Dendritic cell treated with granulocyte-macrophage colony-stimulating factor and Interleukin-4, amounts not matched to agents 40 ng/mL and 50 ng/mL, for 4 days (primary cell): Measurements from ENCODE around the gene COLGALT1.
"Not testable (repeated sequence)": the region's sequence is repeated elsewhere in the genome, so short reads cannot be mapped to it uniquely, and the experiment has no call there.

Experiments
- H3K27ac Mint-ChIP-seq: one replicate; pipeline ENCODE4 v1.8.0; 2022; ENCODE audit warnings: mild to moderate bottlenecking, mixed read lengths
- H3K27me3 Mint-ChIP-seq: one replicate; pipeline ENCODE4 v1.8.0; 2022; ENCODE audit warnings: mild to moderate bottlenecking, mixed read lengths
- H3K36me3 Mint-ChIP-seq: one replicate; pipeline ENCODE4 v1.8.0; 2022; ENCODE audit warnings: low read depth, mixed read lengths
- H3K4me1 Mint-ChIP-seq: one replicate; pipeline ENCODE4 v1.8.0; 2022; ENCODE audit warnings: low read depth, mixed read lengths
- H3K4me3 Mint-ChIP-seq: one replicate; pipeline ENCODE4 v1.8.0; 2022; ENCODE audit warnings: mild to moderate bottlenecking, moderate library complexity, mixed read lengths
- H3K9me3 Mint-ChIP-seq: one replicate; pipeline ENCODE4 v1.8.0; 2022; ENCODE audit warnings: mixed read lengths
- intact Hi-C: fragments of 100-400 bp; cut with micrococcal nuclease; formaldehyde crosslinking; loops from one replicate; pipeline ENCODE4 v1.15.0; 2022

The COLGALT1 gene

GRCh38 chr19:17580470-17581144 lies 25.2 kb downstream of the COLGALT1 start:
- Mint-ChIP-seq H3K4me3 (no peak overlapping the region), H3K27me3 (no peaks in the 10 kb centered on the region), H3K4me1 (peaks cover 66% of the 10 kb centered on the region), H3K36me3 (peaks cover 83% of the 10 kb centered on the region), H3K27ac (peak overlapping the region; percentile 59), H3K9me3 (no peaks in the 10 kb centered on the region)
- intact Hi-C loops, result no loop called here

GRCh38 chr19:17581211-17581874 lies 25.9 kb downstream of the COLGALT1 start:
- no peak overlapping the region for H3K4me3 Mint-ChIP-seq
- intact Hi-C loops, result no loop called here
- H3K9me3 Mint-ChIP-seq, result no peaks in the 10 kb centered on the region
- no peak overlapping the region for H3K27ac Mint-ChIP-seq
- peaks cover 59% of the 10 kb centered on the region for H3K4me1 Mint-ChIP-seq
- no peaks in the 10 kb centered on the region for H3K27me3 Mint-ChIP-seq
- H3K36me3 Mint-ChIP-seq, result peaks cover 75% of the 10 kb centered on the region

GRCh38 chr19:17582613-17583012 lies 27.2 kb downstream of the COLGALT1 start:
- peaks cover 46% of the 10 kb centered on the region for H3K4me1 Mint-ChIP-seq
- peaks cover 63% of the 10 kb centered on the region for H3K36me3 Mint-ChIP-seq
- intact Hi-C loops, result no loop called here
- H3K4me3 Mint-ChIP-seq, result no peak overlapping the region
- H3K27me3 Mint-ChIP-seq, result no peaks in the 10 kb centered on the region
- no peak overlapping the region for H3K27ac Mint-ChIP-seq
- no peaks in the 10 kb centered on the region for H3K9me3 Mint-ChIP-seq

GRCh38 chr19:17584132-17584531 lies 28.7 kb downstream of the COLGALT1 start:
- intact Hi-C loops, result no loop called here
- H3K27ac Mint-ChIP-seq, result no peak overlapping the region
- H3K9me3 Mint-ChIP-seq, result no peaks in the 10 kb centered on the region
- no peak overlapping the region for H3K4me3 Mint-ChIP-seq
- H3K36me3 Mint-ChIP-seq, result peaks cover 48% of the 10 kb centered on the region
- H3K27me3 Mint-ChIP-seq, result no peaks in the 10 kb centered on the region
- peaks cover 33% of the 10 kb centered on the region for H3K4me1 Mint-ChIP-seq

GRCh38 chr19:17585395-17585794 lies 29.9 kb downstream of the COLGALT1 start:
- H3K27me3 Mint-ChIP-seq, H3K9me3 Mint-ChIP-seq, H3K4me3 Mint-ChIP-seq, H3K27ac Mint-ChIP-seq, intact Hi-C loops: not testable (repeated sequence)
- Mint-ChIP-seq H3K4me1 (peaks cover 20% of the 10 kb centered on the region), H3K36me3 (peaks cover 35% of the 10 kb centered on the region)

GRCh38 chr19:17590866-17591265 lies 35.4 kb downstream of the COLGALT1 start:
- H3K4me3 Mint-ChIP-seq, result no peak overlapping the region
- intact Hi-C loops, result no loop called here

GRCh38 chr19:17594296-17594695 lies 38.8 kb downstream of the COLGALT1 start:
- peaks cover 11% of the 10 kb centered on the region for H3K27me3 Mint-ChIP-seq
- intact Hi-C loops, H3K36me3 Mint-ChIP-seq, H3K9me3 Mint-ChIP-seq, H3K4me3 Mint-ChIP-seq, H3K27ac Mint-ChIP-seq, H3K4me1 Mint-ChIP-seq: not testable (repeated sequence)

More at GRCh38 chr19:17590866-17591265, 35.4 kb downstream of the COLGALT1 start:
- H3K4me1 Mint-ChIP-seq, result no peaks in the 10 kb centered on the region
- H3K36me3 Mint-ChIP-seq, result no peaks in the 10 kb centered on the region
- no peaks in the 10 kb centered on the region for H3K9me3 Mint-ChIP-seq
- no peak overlapping the region for H3K27ac Mint-ChIP-seq
- peaks cover 11% of the 10 kb centered on the region for H3K27me3 Mint-ChIP-seq

- peaks cover 33% of the 10 kb centered on the region for H3K27me3 Mint-ChIP-seq
- H3K4me3 Mint-ChIP-seq, intact Hi-C loops, H3K36me3 Mint-ChIP-seq, H3K27ac Mint-ChIP-seq, H3K9me3 Mint-ChIP-seq: not testable (repeated sequence)
- peaks cover 21% of the 10 kb centered on the region for H3K4me1 Mint-ChIP-seq
Observed at GRCh38 chr19:17598063-17598462, 42.6 kb downstream of the COLGALT1 start.

- intact Hi-C loops, result no loop called here
- Mint-ChIP-seq H3K36me3 (no peaks in the 10 kb centered on the region), H3K27ac (no peak overlapping the region), H3K4me1 (peaks cover 27% of the 10 kb centered on the region), H3K4me3 (no peak overlapping the region), H3K27me3 (peaks cover 29% of the 10 kb centered on the region), H3K9me3 (no peaks in the 10 kb centered on the region)
Observed at GRCh38 chr19:17598953-17599352, 43.5 kb downstream of the COLGALT1 start.

- H3K36me3 Mint-ChIP-seq, result no peaks in the 10 kb centered on the region
- peaks cover 33% of the 10 kb centered on the region for H3K4me1 Mint-ChIP-seq
- H3K27me3 Mint-ChIP-seq, result peaks cover 28% of the 10 kb centered on the region
- no peak overlapping the region for H3K27ac Mint-ChIP-seq
- H3K9me3 Mint-ChIP-seq, result no peaks in the 10 kb centered on the region
- H3K4me3 Mint-ChIP-seq, result no peak overlapping the region
- intact Hi-C loops, result no loop called here
Observed at GRCh38 chr19:17599780-17600179, 44.3 kb downstream of the COLGALT1 start.

- Mint-ChIP-seq H3K4me1 (peaks cover 40% of the 10 kb centered on the region), H3K9me3 (no peaks in the 10 kb centered on the region), H3K4me3 (no peak overlapping the region), H3K27me3 (peaks cover 28% of the 10 kb centered on the region), H3K36me3 (no peaks in the 10 kb centered on the region), H3K27ac (no peak overlapping the region)
- intact Hi-C loops, result no loop called here
Observed at GRCh38 chr19:17601683-17602082, 46.2 kb downstream of the COLGALT1 start.

GRCh38 chr19:17602217-17602616 lies 46.8 kb downstream of the COLGALT1 start:
- intact Hi-C loops, result no loop called here
- Mint-ChIP-seq H3K4me1 (peaks cover 45% of the 10 kb centered on the region), H3K27ac (no peak overlapping the region), H3K36me3 (no peaks in the 10 kb centered on the region), H3K27me3 (peaks cover 28% of the 10 kb centered on the region), H3K9me3 (no peaks in the 10 kb centered on the region), H3K4me3 (no peak overlapping the region)

GRCh38 chr19:17602872-17603510 lies 47.5 kb downstream of the COLGALT1 start:
- intact Hi-C loops, result no loop called here
- no peaks in the 10 kb centered on the region for H3K9me3 Mint-ChIP-seq
- peaks cover 28% of the 10 kb centered on the region for H3K27me3 Mint-ChIP-seq
- no peaks in the 10 kb centered on the region for H3K36me3 Mint-ChIP-seq
- no peak overlapping the region for H3K4me3 Mint-ChIP-seq
- H3K27ac Mint-ChIP-seq, result no peak overlapping the region
- H3K4me1 Mint-ChIP-seq, result peaks cover 51% of the 10 kb centered on the region

GRCh38 chr19:17604372-17605025 lies 49.0 kb downstream of the COLGALT1 start:
- intact Hi-C loops, result no loop called here
- Mint-ChIP-seq H3K27ac (peak overlapping the region; percentile 12), H3K36me3 (no peaks in the 10 kb centered on the region), H3K4me3 (no peak overlapping the region), H3K27me3 (peaks cover 27% of the 10 kb centered on the region), H3K4me1 (peaks cover 51% of the 10 kb centered on the region), H3K9me3 (no peaks in the 10 kb centered on the region)
